ENCODE data around the gene MDP1.

The MDP1 gene

DNA sequence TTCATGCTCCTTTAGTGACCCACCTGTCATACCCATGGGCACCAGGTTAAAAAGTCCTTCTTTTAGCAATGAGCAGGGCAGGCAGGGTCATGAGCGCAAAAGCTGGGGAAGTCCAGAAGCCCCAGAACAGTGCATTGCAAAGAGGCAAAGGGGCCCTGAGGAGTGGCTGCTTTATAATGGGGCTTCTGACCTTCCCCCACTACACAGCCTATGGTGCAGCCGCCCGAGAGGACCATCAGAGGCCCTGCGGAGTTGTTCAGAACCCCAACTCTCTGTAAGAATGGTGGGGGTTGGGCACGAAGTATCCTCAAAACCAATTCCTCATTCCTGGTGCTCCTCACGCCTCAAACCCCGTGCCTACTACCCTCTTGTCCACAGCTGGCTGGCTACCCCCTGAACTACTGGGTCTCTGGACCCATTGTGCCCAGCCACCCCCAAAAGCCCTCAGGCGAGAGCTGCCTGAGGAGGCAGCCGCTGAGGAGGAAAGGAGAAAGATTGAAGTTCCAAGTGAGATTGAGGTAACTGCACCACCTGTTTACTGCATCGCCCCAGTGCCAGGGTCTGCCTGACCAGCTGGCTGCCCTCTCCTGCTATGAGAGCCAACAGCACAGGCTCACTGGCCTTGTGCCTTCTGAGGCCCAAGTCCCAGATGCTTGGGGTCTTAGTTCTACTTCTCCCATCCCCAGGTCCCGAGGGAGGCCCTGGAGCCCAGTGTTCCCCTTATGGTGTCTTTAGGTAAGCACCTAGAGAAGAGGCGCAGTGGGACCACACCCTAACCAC lies 37.3 kb downstream of the MDP1 start:
- ChIA-PET CTCF (interaction anchor here (1.2 kb wide), 1 partner anchor 17 kb away, joined by 4 read pairs; the partner anchor contains the start of gene IRF9), POLR2A (interaction anchor here (1.0 to 3.2 kb wide), 6 partner anchors 8 to 118 kb away, joined by 3 to 15 read pairs (median 6); partner anchors contain the start of genes EMC9, IPO4 and TM9SF1)
- no peak for DNase-seq (ENCODE audit: extremely low spot score)
- TF ChIP-seq ZNF384 (IDR thresholded peaks at IDR 0.05) = no peak
- TF ChIP-seq ELF4 (IDR thresholded peaks at IDR 0.05) = no peak
- no peak for TF ChIP-seq TARDBP (IDR thresholded peaks at IDR 0.05)
- no peak for TF ChIP-seq FOXK2 (IDR thresholded peaks at IDR 0.05)

DNA sequence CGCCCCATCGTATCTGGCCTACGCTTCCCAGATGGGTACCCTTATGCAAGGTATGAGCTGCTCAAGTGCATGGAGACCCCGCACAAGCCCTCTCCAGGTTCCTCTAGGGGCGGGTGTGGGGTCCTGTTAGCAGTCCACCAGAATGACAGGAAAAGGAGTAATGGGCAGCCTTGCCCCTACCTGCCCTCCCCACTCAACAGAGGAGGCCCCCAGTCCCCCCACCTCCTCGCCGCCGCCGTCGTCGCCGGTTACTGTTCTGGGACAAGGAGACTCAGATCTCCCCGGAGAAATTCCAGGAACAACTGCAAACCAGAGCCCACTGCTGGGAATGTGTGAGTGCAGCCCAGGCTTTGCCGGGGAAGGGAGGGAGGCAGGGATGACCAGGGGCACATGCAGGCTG lies 38.0 kb downstream of the MDP1 start:
- no peak for TF ChIP-seq SP1 (IDR thresholded peaks at IDR 0.05)
- no peak for DNase-seq (ENCODE audit: extremely low spot score)
- ChIA-PET CTCF (interaction anchor here (1.2 kb wide), 1 partner anchor 17 kb away, joined by 3 read pairs; the partner anchor contains the start of gene IRF9), POLR2A (interaction anchor here (0.8 to 1.5 kb wide), 5 partner anchors 7 to 57 kb away, joined by 3 to 4 read pairs (median 3); partner anchors contain the start of genes CHMP4A and PSME2)

DNA sequence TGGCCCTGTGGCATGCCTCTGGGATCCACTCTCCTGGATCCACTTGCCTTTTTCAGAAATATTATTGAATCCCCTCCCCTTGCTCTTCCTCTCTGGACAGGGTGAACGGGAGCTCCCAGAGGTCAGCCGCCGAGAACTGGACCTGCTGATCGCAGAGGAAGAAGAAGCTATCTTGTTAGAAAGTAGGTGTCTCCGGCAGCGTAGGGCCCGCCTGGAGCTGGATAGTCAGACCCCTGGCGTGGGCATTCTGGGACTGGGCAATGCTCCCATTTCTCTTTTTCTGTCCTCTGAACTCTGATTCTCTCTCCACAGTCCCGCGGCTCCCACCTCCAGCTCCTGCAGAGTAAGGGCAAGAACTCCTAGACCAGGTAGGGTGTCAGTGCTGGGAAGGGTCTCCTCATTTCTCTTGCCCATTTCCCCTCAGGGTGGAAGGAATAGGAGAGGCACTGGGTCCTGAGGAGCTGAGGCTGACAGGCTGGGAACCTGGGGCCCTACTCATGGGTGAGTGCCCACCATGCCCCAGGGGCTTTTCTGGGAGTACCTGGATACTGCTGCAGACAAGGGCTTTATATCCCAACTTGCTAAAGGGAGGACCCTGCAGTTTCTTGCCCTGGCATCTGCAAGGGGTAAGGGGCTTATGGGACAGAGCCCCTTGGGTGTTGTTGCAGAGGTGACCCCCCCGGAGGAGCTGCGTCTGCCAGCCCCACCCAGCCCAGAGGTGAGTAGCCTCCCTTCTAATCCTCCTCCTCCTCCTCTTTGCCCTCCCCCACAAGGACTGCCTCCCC lies 38.6 kb downstream of the MDP1 start:
- CTCF ChIA-PET = interaction anchor here (1.2 kb wide), 1 partner anchor 16 kb away, joined by 3 read pairs; the partner anchor contains the start of gene IRF9
- TF ChIP-seq ELF4 (IDR thresholded peaks at IDR 0.05) = no peak
- TF ChIP-seq FOXA1 (IDR thresholded peaks at IDR 0.05) = no peak
- no peak for TF ChIP-seq ZNF384 (IDR thresholded peaks at IDR 0.05)
- no peak for TF ChIP-seq CTBP1 (IDR thresholded peaks at IDR 0.05; ENCODE audit: borderline replicate concordance)
- TF ChIP-seq NFRKB (IDR thresholded peaks at IDR 0.05) = no peak
- TF ChIP-seq BHLHE40 (IDR thresholded peaks at IDR 0.05; ENCODE audit: borderline replicate concordance) = no peak
- TF ChIP-seq SP1 (IDR thresholded peaks at IDR 0.05) = no peak
- no peak for TF ChIP-seq TARDBP (IDR thresholded peaks at IDR 0.05)
- no peak for TF ChIP-seq L3MBTL2 (conservative IDR thresholded peaks at IDR 0.05)
- no peak for TF ChIP-seq ARNT (IDR thresholded peaks at IDR 0.05)
- TF ChIP-seq LEF1 (IDR thresholded peaks at IDR 0.05; ENCODE audit: borderline replicate concordance) = no peak
- TF ChIP-seq FOXK2 (IDR thresholded peaks at IDR 0.05) = no peak
- no peak for TF ChIP-seq SUZ12 (IDR thresholded peaks at IDR 0.05)
- POLR2A ChIA-PET = interaction anchor here (0.8 to 1.5 kb wide), 5 partner anchors 8 to 58 kb away, joined by 3 to 4 read pairs (median 3); partner anchors contain the start of genes CHMP4A and PSME2
- no peak for DNase-seq (ENCODE audit: extremely low spot score)

DNA sequence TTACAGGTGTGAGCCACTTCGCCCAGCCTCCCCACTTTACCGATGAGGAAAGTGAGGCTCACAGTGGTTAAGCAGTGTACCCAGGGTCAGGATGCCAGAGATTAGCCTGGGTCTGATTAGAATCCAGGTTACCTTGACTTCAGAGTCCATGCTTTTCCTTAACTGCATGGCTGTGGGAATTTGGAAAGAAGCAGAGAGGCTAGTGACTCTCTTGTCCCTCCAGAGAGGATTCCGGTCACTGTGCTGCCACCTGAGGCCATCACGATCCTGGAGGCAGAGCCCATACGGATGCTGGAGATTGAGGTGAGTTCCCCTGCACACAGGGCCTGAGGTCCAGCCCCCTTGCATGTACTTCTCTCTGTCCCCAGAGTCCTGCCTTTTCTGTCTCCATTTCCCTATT lies 39.3 kb downstream of the MDP1 start:
- TF ChIP-seq FOXA1 (IDR thresholded peaks at IDR 0.05) = no peak
- no peak for TF ChIP-seq ZNF384 (IDR thresholded peaks at IDR 0.05)
- TF ChIP-seq FOXK2 (IDR thresholded peaks at IDR 0.05) = no peak
- TF ChIP-seq LEF1 (IDR thresholded peaks at IDR 0.05; ENCODE audit: borderline replicate concordance) = no peak
- TF ChIP-seq HDGF (IDR thresholded peaks at IDR 0.05; ENCODE audit: borderline replicate concordance) = no peak
- TF ChIP-seq ARNT (IDR thresholded peaks at IDR 0.05) = no peak
- TF ChIP-seq ELF4 (IDR thresholded peaks at IDR 0.05) = no peak
- no peak for TF ChIP-seq CTBP1 (IDR thresholded peaks at IDR 0.05; ENCODE audit: borderline replicate concordance)
- TF ChIP-seq PKNOX1 (IDR thresholded peaks at IDR 0.05) = no peak
- no peak for TF ChIP-seq L3MBTL2 (conservative IDR thresholded peaks at IDR 0.05)
- TF ChIP-seq TARDBP (IDR thresholded peaks at IDR 0.05) = no peak
- TF ChIP-seq FOXM1 (IDR thresholded peaks at IDR 0.05; ENCODE audit: borderline replicate concordance) = no peak
- TF ChIP-seq SUZ12 (IDR thresholded peaks at IDR 0.05) = no peak
- no peak for TF ChIP-seq BHLHE40 (IDR thresholded peaks at IDR 0.05; ENCODE audit: borderline replicate concordance)
- TF ChIP-seq NFRKB (IDR thresholded peaks at IDR 0.05) = no peak
- TF ChIP-seq SP1 (IDR thresholded peaks at IDR 0.05) = no peak
- DNase-seq (ENCODE audit: extremely low spot score) = no peak
- POLR2A ChIA-PET = interaction anchor here (1.5 kb wide), 1 partner anchor 30 kb away, joined by 4 read pairs; the partner anchor contains the start of gene PSME2
- CTCF ChIA-PET = interaction anchor here (0.6 kb wide), 1 partner anchor 66 kb away, joined by 3 read pairs; no protein-coding TSS in a partner anchor

DNA sequence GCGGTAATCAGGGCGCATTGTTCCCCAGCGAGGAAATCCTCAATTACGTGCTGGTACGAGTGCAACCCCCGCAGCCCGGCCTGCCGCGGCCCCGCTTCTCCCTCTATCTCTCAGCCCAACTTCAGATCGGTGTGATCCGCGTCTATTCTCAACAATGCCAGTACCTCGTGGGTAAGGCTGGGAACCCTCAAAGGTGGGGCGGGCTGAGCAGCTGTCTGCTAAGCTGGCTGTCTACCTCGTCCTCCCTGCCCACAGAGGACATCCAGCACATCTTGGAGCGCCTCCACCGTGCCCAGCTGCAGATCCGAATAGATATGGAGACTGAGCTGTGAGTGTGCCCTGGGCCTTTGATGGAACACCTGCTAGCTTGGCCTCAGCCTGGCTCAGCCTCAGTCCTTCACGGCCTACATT lies 43.0 kb downstream of the MDP1 start:
- TF ChIP-seq LEF1 (IDR thresholded peaks at IDR 0.05; ENCODE audit: borderline replicate concordance) = no peak
- TF ChIP-seq SUZ12 (IDR thresholded peaks at IDR 0.05) = no peak
- TF ChIP-seq ZNF384 (IDR thresholded peaks at IDR 0.05) = no peak
- TF ChIP-seq NFRKB (IDR thresholded peaks at IDR 0.05) = no peak
- no peak for TF ChIP-seq FOXA1 (IDR thresholded peaks at IDR 0.05)
- no peak for TF ChIP-seq FOXK2 (IDR thresholded peaks at IDR 0.05)
- TF ChIP-seq L3MBTL2 (conservative IDR thresholded peaks at IDR 0.05) = no peak
- no peak for TF ChIP-seq HDGF (IDR thresholded peaks at IDR 0.05; ENCODE audit: borderline replicate concordance)
- no peak for TF ChIP-seq PKNOX1 (IDR thresholded peaks at IDR 0.05)
- no peak for TF ChIP-seq CTBP1 (IDR thresholded peaks at IDR 0.05; ENCODE audit: borderline replicate concordance)
- TF ChIP-seq ARNT (IDR thresholded peaks at IDR 0.05) = no peak
- no peak for TF ChIP-seq SP1 (IDR thresholded peaks at IDR 0.05)
- no peak for TF ChIP-seq TARDBP (IDR thresholded peaks at IDR 0.05)
- TF ChIP-seq ELF4 (IDR thresholded peaks at IDR 0.05) = no peak
- TF ChIP-seq BHLHE40 (IDR thresholded peaks at IDR 0.05; ENCODE audit: borderline replicate concordance) = no peak
- TF ChIP-seq FOXM1 (IDR thresholded peaks at IDR 0.05; ENCODE audit: borderline replicate concordance) = no peak
- CTCF ChIA-PET = interaction anchor here (0.6 to 1.5 kb wide), 2 partner anchors 11 to 29 kb away, joined by 3 to 4 read pairs; partner anchors contain the start of gene IRF9
- POLR2A ChIA-PET = interaction anchor here (1.2 kb wide), 1 partner anchor 12 kb away, joined by 3 read pairs; the partner anchor contains the start of gene IRF9
- no peak for DNase-seq (ENCODE audit: extremely low spot score)

Data from HEK293T (cell line).